Heart left ventricle (tissue), 16 donors: ENCODE measurements around the gene XXYLT1. TPM values are rescaled to one million over a fixed set of nuclear protein-coding genes. Genes with fewer than 3 reads are reported as not detected.
A peak's percentile ranks its signal among the peaks of the same experiment; 100 is the strongest.

Experiments
- ATAC-seq, 4 donors: fragments of 200-7000 bp; cut with Tn5 transposase; one replicate each; pipeline ENCODE4 v1.9.1; 2020 to 2022; ENCODE audit warnings: moderate library complexity in 4 of 4, mild to moderate bottlenecking in 3 of 4, moderate number of reproducible peaks in 1 of 4
- DNase-seq, 5 donors: peaks; one replicate each; pipeline ENCODE4 v3.0.0-alpha.2; 2020
- H3K27ac ChIP-seq, 12 donors: fragments of 200-600 bp; sonication (generic) in 4 of 12; one replicate each; pipeline versions ENCODE4 v1.5.0 to v1.8.0; 2016 to 2022; ENCODE audit warnings: mild to moderate bottlenecking in 2 of 12
- H3K27me3 ChIP-seq, 9 donors: fragments of 200-600 bp; sonication (generic) in 2 of 9; one replicate each; pipeline versions ENCODE4 v1.5.1 to v1.8.0; 2016 to 2022; ENCODE audit warnings: mild to moderate bottlenecking in 3 of 9
- H3K36me3 ChIP-seq, 9 donors: fragments of 200-600 bp; sonication (generic) in 2 of 9; one replicate each; pipeline versions ENCODE4 v1.5.0 to v1.8.0; 2018 to 2022; ENCODE audit warnings: mild to moderate bottlenecking in 2 of 9
- H3K4me1 ChIP-seq, 12 donors: fragments of 200-600 bp; sonication (generic) in 4 of 12; one replicate each; pipeline versions ENCODE4 v1.5.0 to v1.8.0; 2016 to 2022; ENCODE audit warnings: mild to moderate bottlenecking in 3 of 12
- H3K4me3 ChIP-seq, 12 donors: fragments of 200-600 bp; sonication (generic) in 4 of 12; one replicate each; pipeline versions ENCODE4 v1.5.0 to v1.8.0; 2017 to 2022; ENCODE audit warnings: mild to moderate bottlenecking in 9 of 12, moderate library complexity in 4 of 12
- H3K9me3 ChIP-seq, 12 donors: fragments of 200-600 bp; sonication (generic) in 4 of 12; one replicate each; pipeline versions ENCODE4 v1.5.0 to v1.8.0; 2016 to 2022; ENCODE audit warnings: mild to moderate bottlenecking in 1 of 12
- POLR2A ChIP-seq, 2 donors: fragments of 450-650 bp; IDR thresholded peaks; one replicate each; pipeline ENCODE4 v1.6.1; 2017; ENCODE audit warnings: antibody characterized with exemption in 2 of 2, mild to moderate bottlenecking in 2 of 2, moderate library complexity in 2 of 2
- WGBS, 4 donors: extraction: QIAGEN DNeasy Blood & Tissue Kit in 2 of 4; methylation state at CpG; one replicate each; pipeline versions ENCODE4 v1.1.5 to v1.1.7; 2013 to 2018; 5-methylcytosine and 5-hydroxymethylcytosine counted together
- intact Hi-C, 10 donors: fragments of 100-400 bp; cut with DNase I; formaldehyde crosslinking; loops; one replicate each; pipeline versions ENCODE4 v1.11.1 to v1.14.2; 2022
- polyA plus RNA-seq, 2 donors: library from polyadenylated mRNA; stranded (reverse); fragments of 200-250 nt; gene quantifications; one replicate each; pipeline ENCODE4 v1.2.3, GENCODE V29; 2013
- total RNA-seq, 9 donors: library from RNA; depleted of rRNA in 2 of 9; stranded (reverse); fragments of >200 nt in 2 of 9; fragmentation: NEBNext Ultra II Directional in 3 of 9; extraction: Animal tissue kit (Norgen Biotek cat#: 25700) in 3 of 9; gene quantifications; one replicate each; pipeline versions ENCODE4 v1.1.0 to v1.2.4, GENCODE V29; 2016 to 2023
- TF ChIP-seq, protein P1 (sequence below), 12 donors: fragments of 200-600 bp; sonication (generic) in 4 of 12; IDR thresholded peaks; one replicate each; pipeline versions ENCODE4 v1.5.0 to v1.8.0; 2018 to 2022; ENCODE audit warnings: antibody characterized with exemption in 12 of 12, mild to moderate bottlenecking in 5 of 12
- donor health status: ischemic (EF 13 %, LVEDD 7.1; RV severe dilation, severe dysfunction).
- donor health status: healthy with polysubstance abuse.
- donor health status: DM: no; HTN: yes; CAD: no.
- donor health status: DM: no; HTN: no; CAD: no.
- donor health status: ischemic (EF 25% LVEDD 6.9; RV normal size, moderate dysfunction).
- donor health status: ischemic (EF 25% LVEDD 5.7; RV mildly dilated, moderate dysfunction).
- donor health status: healthy.
- donor health status: DM: yes; HTN: yes; CAD: no.
- donor health status: ischemic (EF 35%, LVEDD 5.7; RV mildly dilated, moderate dysfunction).
- donor health status: nonischemic (EF 11% LVEDD 7.7; RV severe dilation, severe dysfunction).
- donor health status: DM: yes; HTN: yes; CAD: no.
- donor health status: PGD.
- donor health status: ischemic (EF 29% LVEDD 5.4; RV normal size, mild dysfunction).
- donor health status: nonischemic (EF 23%, LVEDD 6.1; RV moderate dilation, normal function).

XXYLT1 gene
- total and polyA plus RNA-seq, 11 donors = 1.9 to 8.6 (median 4.8) TPM

GRCh38 chr3:195062866-195063540, 208.0 kb downstream of the XXYLT1 start:
- TF ChIP-seq, protein P1, sequence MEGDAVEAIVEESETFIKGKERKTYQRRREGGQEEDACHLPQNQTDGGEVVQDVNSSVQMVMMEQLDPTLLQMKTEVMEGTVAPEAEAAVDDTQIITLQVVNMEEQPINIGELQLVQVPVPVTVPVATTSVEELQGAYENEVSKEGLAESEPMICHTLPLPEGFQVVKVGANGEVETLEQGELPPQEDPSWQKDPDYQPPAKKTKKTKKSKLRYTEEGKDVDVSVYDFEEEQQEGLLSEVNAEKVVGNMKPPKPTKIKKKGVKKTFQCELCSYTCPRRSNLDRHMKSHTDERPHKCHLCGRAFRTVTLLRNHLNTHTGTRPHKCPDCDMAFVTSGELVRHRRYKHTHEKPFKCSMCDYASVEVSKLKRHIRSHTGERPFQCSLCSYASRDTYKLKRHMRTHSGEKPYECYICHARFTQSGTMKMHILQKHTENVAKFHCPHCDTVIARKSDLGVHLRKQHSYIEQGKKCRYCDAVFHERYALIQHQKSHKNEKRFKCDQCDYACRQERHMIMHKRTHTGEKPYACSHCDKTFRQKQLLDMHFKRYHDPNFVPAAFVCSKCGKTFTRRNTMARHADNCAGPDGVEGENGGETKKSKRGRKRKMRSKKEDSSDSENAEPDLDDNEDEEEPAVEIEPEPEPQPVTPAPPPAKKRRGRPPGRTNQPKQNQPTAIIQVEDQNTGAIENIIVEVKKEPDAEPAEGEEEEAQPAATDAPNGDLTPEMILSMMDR (IDR thresholded peaks at IDR 0.05) = no peak
- no peak for TF ChIP-seq POLR2A (IDR thresholded peaks at IDR 0.05)
- Histone ChIP-seq H3K36me3 (no peaks in the 10 kb centered on the region), H3K4me1 (peaks cover 0 to 33% (median 15%) of the 10 kb centered on the region in 12 donors), H3K27me3 (no peaks in the 10 kb centered on the region), H3K9me3 (no peaks in the 10 kb centered on the region), H3K27ac (peak overlapping the region in 2 of 12 donors; percentile 70 to 75), H3K4me3 (no peak overlapping the region)
- ATAC-seq (no peak), DNase-seq (peak in 1 of 5 donors; percentile 26)
- 88 to 92% (median 90%) methylated on average over 20 of the region's 20 CpGs for WGBS, 4 donors
- intact Hi-C loops = loop anchor here in 1 of 10 donors (5.0 kb wide), 1 partner anchor 34 kb away; no protein-coding TSS in a partner anchor

- H3K4me1 ChIP-seq = peaks cover 0 to 33% (median 15%) of the 10 kb centered on the region in 12 donors
- H3K36me3 ChIP-seq = no peaks in the 10 kb centered on the region
- ATAC-seq (no peak), DNase-seq (no peak)
- no peaks in the 10 kb centered on the region for H3K9me3 ChIP-seq
- intact Hi-C loops = loop anchor here in 1 of 10 donors (5.0 kb wide), 1 partner anchor 35 kb away; no protein-coding TSS in a partner anchor
- H3K27me3 ChIP-seq = no peaks in the 10 kb centered on the region
- 92 to 95% (median 94%) methylated on average over 36 of the region's 36 CpGs for WGBS, 4 donors
- TF ChIP-seq, protein P1 (IDR thresholded peaks at IDR 0.05) = no peak
- TF ChIP-seq POLR2A (IDR thresholded peaks at IDR 0.05) = no peak
- no peak overlapping the region for H3K27ac ChIP-seq
- no peak overlapping the region for H3K4me3 ChIP-seq
These were observed 209.0 kb downstream of the XXYLT1 start for GRCh38 chr3:195061756-195062655.

- Histone ChIP-seq H3K4me3 (no peak overlapping the region), H3K4me1 (peaks cover 0 to 33% (median 15%) of the 10 kb centered on the region in 12 donors), H3K27ac (peak overlapping the region in 1 of 12 donors; percentile 8), H3K9me3 (no peaks in the 10 kb centered on the region), H3K27me3 (no peaks in the 10 kb centered on the region), H3K36me3 (no peaks in the 10 kb centered on the region)
- WGBS, 4 donors = 78 to 88% (median 83%) methylated on average over 12 to 18 of the region's 18 CpGs
- intact Hi-C loops = loop anchor here in 1 of 10 donors (5.0 kb wide), 1 partner anchor 37 kb away; no protein-coding TSS in a partner anchor
- DNase-seq = peak in 1 of 5 donors; percentile 70
- ATAC-seq = peak in 3 of 4 donors; percentile 18 to 38 (median 29)
- TF ChIP-seq, protein P1 (IDR thresholded peaks at IDR 0.05) = no peak
- TF ChIP-seq POLR2A (IDR thresholded peaks at IDR 0.05) = no peak
These were observed 210.2 kb downstream of the XXYLT1 start for GRCh38 chr3:195060531-195061291.
